ENCODE data around the gene SNAPC4. TPM values are rescaled to one million over a fixed set of nuclear protein-coding genes. Genes with fewer than 3 reads are reported as not detected.

Gene SNAPC4
- total and polyA plus RNA-seq, 9 of the 15 experiments (the other 6 are each of a cell fraction or from before 2014, with no cell fraction given) = 0.21 to 21.8 (median 8.8) TPM

- Histone ChIP-seq H3K36me3 (ENCODE audit: control insufficient read depth, insufficient read depth, low read length) (0 out of 3 replicates have a peak, but pooled peaks cover 5% of the 10 kb centered on the region), H3K9ac (ENCODE audit: insufficient read depth in 1 of 2, low read depth in 2 of 2, low read length in 2 of 2) (no peak overlapping the region), H3K27ac (ENCODE audit: extremely low read depth, low read depth, low read length) (no peak overlapping the region), H3K4me2 (ENCODE audit: insufficient read depth, low read length) (no peak overlapping the region), H3K27me3 (ENCODE audit: control insufficient read depth in 2 of 2, insufficient read depth in 2 of 2, low read length in 2 of 2) (no peaks in the 10 kb centered on the region), H3K9me1 (ENCODE audit: control insufficient read depth, insufficient read depth, low read length) (no peaks in the 10 kb centered on the region), H3K4me3 (no peak overlapping the region), H2AFZ (ENCODE audit: low read depth, low read length) (no peak overlapping the region), H3K4me1 (replicated peaks in 1 of 2; ENCODE audit: control insufficient read depth in 2 of 2, insufficient read depth in 2 of 2, low read length in 2 of 2) (peaks cover 7 to 94% of the 10 kb centered on the region in 2 experiments; a peak in 4 of 5 replicates), H3K9me3 (replicated peaks; ENCODE audit: control insufficient read depth, insufficient read depth, low read depth, low read length) (no peaks in the 10 kb centered on the region), H4K20me1 (replicated peaks; ENCODE audit: control insufficient read depth, insufficient read depth, low read length) (no peaks in the 10 kb centered on the region; the same call in 1 of the 2 replicates), H3K79me2 (ENCODE audit: control insufficient read depth, insufficient read depth, low read length) (no peaks in the 10 kb centered on the region; the same call in 2 of the 3 replicates)
- ChIA-PET POLR2A (interaction anchor here (1.8 kb wide), 1 partner anchor 10 kb away, joined by 4 read pairs; no protein-coding TSS in a partner anchor), CTCF (ENCODE audit: low intra/inter-chr PET ratio) (no interaction called here)
- WGBS (ENCODE audit: insufficient coverage, low coverage, missing lambda C conversion rate) = 90% methylated on average over 21 of the region's 29 CpGs
- no peak for ATAC-seq
- intact Hi-C loops (cut with micrococcal nuclease) = no loop called here
- no peak for FAIRE-seq
- BruUV-seq (replicated peaks) = no TSS peak
- no peak for TF ChIP-seq ZNF232 (CRISPR knock-in tag; IDR thresholded peaks at IDR 0.05)
- no peak for TF ChIP-seq PTBP1 (IDR thresholded peaks at IDR 0.05; ENCODE audit: low read depth, low read length)
- TF ChIP-seq U2AF1 (optimal IDR thresholded peaks at IDR 0.05; ENCODE audit: low read depth, low read length) = no peak
- 0 out of 2 replicates have a peak, but pooled peaks have one; percentile 0 for TF ChIP-seq RBFOX2 (IDR thresholded peaks at IDR 0.05; ENCODE audit: low read depth, low read length)
- 0 out of 2 replicates have a peak, but pooled peaks have one; percentile 29 for TF ChIP-seq HNRNPL (IDR thresholded peaks at IDR 0.05; ENCODE audit: low read depth, low read length)
- TF ChIP-seq BRD9 (IDR thresholded peaks at IDR 0.05; ENCODE audit: low read depth, partially characterized antibody) = no peak
- no peak for DNase-seq (ENCODE audit: extremely low read depth in 1 of 4, low spot score in 3 of 4)
- in situ Hi-C loops (cut with MboI) = no loop called here
Observed at GRCh38 chr9:136358016-136358415, 42.0 kb downstream of the SNAPC4 start.
